Liver (tissue), 9 donors: ENCODE data around the gene COL24A1. TPM values are rescaled to one million over a fixed set of nuclear protein-coding genes. Genes with fewer than 3 reads are reported as not detected.

Experiments
- DNase-seq: peaks from one replicate; pipeline ENCODE4 v3.0.0-alpha.2; 2017; ENCODE audit warnings: low spot score
- H3K27ac ChIP-seq, 2 donors: one replicate each; pipeline ENCODE4 v1.7.0; 2013; ENCODE audit warnings: inconsistent platforms in 2 of 2, low read length in 2 of 2, control low read depth in 1 of 2, low read depth in 1 of 2, mild to moderate bottlenecking in 1 of 2
- H3K27me3 ChIP-seq, 4 donors: one replicate each; pipeline versions ENCODE4 v1.6.1 to v1.7.0; 2013; ENCODE audit warnings: low read length in 3 of 4, inconsistent platforms in 1 of 4, mild to moderate bottlenecking in 1 of 4, moderate library complexity in 1 of 4; ENCODE audit not compliant: control insufficient read depth in 4 of 4, insufficient read depth in 4 of 4
- H3K36me3 ChIP-seq, 4 donors: one replicate each; pipeline versions ENCODE4 v1.6.1 to v1.7.0; 2013; ENCODE audit warnings: low read length in 3 of 4, mild to moderate bottlenecking in 3 of 4, low read depth in 1 of 4, moderate library complexity in 1 of 4; ENCODE audit not compliant: control insufficient read depth in 4 of 4, insufficient read depth in 3 of 4
- H3K4me1 ChIP-seq, 4 donors: one replicate each; pipeline versions ENCODE4 v1.6.1 to v1.7.0; 2013; ENCODE audit warnings: low read length in 3 of 4, mild to moderate bottlenecking in 3 of 4, moderate library complexity in 1 of 4; ENCODE audit not compliant: control insufficient read depth in 4 of 4, insufficient read depth in 4 of 4
- H3K4me3 ChIP-seq, 3 donors: one replicate each; pipeline versions ENCODE4 v1.6.1 to v1.7.0; 2013; ENCODE audit warnings: low read length in 3 of 3, control low read depth in 1 of 3, low read depth in 1 of 3, mild to moderate bottlenecking in 1 of 3
- H3K9ac ChIP-seq, 2 donors: one replicate each; pipeline ENCODE4 v1.7.0; 2013; ENCODE audit warnings: low read length in 2 of 2, mild to moderate bottlenecking in 2 of 2, moderate library complexity in 2 of 2, control low read depth in 1 of 2, low read depth in 1 of 2
- H3K9me3 ChIP-seq, 4 donors: one replicate each; pipeline versions ENCODE4 v1.6.1 to v1.7.0; 2013; ENCODE audit warnings: low read length in 3 of 4; ENCODE audit not compliant: control insufficient read depth in 4 of 4
- ATF3 ChIP-seq: IDR thresholded peaks from 2 replicates; pipeline ENCODE4 v1.6.1; 2016; ENCODE audit warnings: antibody characterized with exemption
- EGR1 ChIP-seq, 2 donors: IDR thresholded peaks; 2 replicates each; pipeline ENCODE4 v1.6.1; 2016 to 2018; ENCODE audit warnings: antibody characterized with exemption in 2 of 2, low read depth in 2 of 2
- GABPA ChIP-seq, 2 donors: IDR thresholded peaks in 1 of 2; conservative IDR thresholded peaks in 1 of 2; 2 replicates each; pipeline ENCODE4 v1.6.1; 2016; ENCODE audit warnings: antibody characterized with exemption in 2 of 2, mild to moderate bottlenecking in 1 of 2, moderate library complexity in 1 of 2
- HNF4A ChIP-seq, 2 donors: conservative IDR thresholded peaks; 2 replicates each; pipeline ENCODE4 v1.6.1; 2016; ENCODE audit warnings: antibody characterized with exemption in 2 of 2, mild to moderate bottlenecking in 2 of 2
- JUND ChIP-seq, 2 donors: IDR thresholded peaks; 2 replicates each; pipeline ENCODE4 v1.6.1; 2016; ENCODE audit warnings: antibody characterized with exemption in 2 of 2
- MAX ChIP-seq: IDR thresholded peaks from 2 replicates; pipeline ENCODE4 v1.6.1; 2016; ENCODE audit warnings: antibody characterized with exemption
- NR2F2 ChIP-seq: IDR thresholded peaks from 2 replicates; pipeline ENCODE4 v1.6.1; 2016; ENCODE audit warnings: antibody characterized with exemption
- RAD21 ChIP-seq, 2 donors: IDR thresholded peaks; 2 replicates each; pipeline ENCODE4 v1.6.1; 2016; ENCODE audit warnings: antibody characterized with exemption in 2 of 2, mild to moderate bottlenecking in 2 of 2
- TAF1 ChIP-seq: conservative IDR thresholded peaks from 2 replicates; pipeline ENCODE4 v1.6.1; 2016; ENCODE audit warnings: antibody characterized with exemption, mild to moderate bottlenecking
- YY1 ChIP-seq: IDR thresholded peaks from 2 replicates; pipeline ENCODE4 v1.6.1; 2016; ENCODE audit warnings: antibody characterized with exemption, mild to moderate bottlenecking
- ZBTB33 ChIP-seq: IDR thresholded peaks from 2 replicates; pipeline ENCODE4 v1.6.1; 2016; ENCODE audit warnings: antibody characterized with exemption
- WGBS: extraction: QIAGEN DNeasy Blood & Tissue Kit; methylation state at CpG from one replicate; pipeline ENCODE4 v1.1.7; 2013; 5-methylcytosine and 5-hydroxymethylcytosine counted together
- polyA plus RNA-seq, 2 donors: library from polyadenylated mRNA; stranded (reverse) in 1 of 2; unstranded in 1 of 2; fragments of 200-250 nt in 1 of 2; fragments of >200 nt in 1 of 2; fragmentation: Nextera tagmentation in 1 of 2; extraction: Ambion mirVana in 1 of 2; gene quantifications; one replicate each; pipeline versions ENCODE4 v1.2.1 to v1.2.3, GENCODE V29; 2013 to 2015
- total RNA-seq, 2 donors: library from RNA; depleted of rRNA; stranded (reverse); fragments of >200 nt; gene quantifications; one replicate each; pipeline ENCODE4 v1.2.3, GENCODE V29; 2014
- TF ChIP-seq, protein P1 (sequence below): IDR thresholded peaks from 2 replicates; pipeline ENCODE4 v1.6.1; 2016; ENCODE audit warnings: antibody characterized with exemption, mild to moderate bottlenecking
- donor health status: healthy.
- donor health status: healthy.
- donor health status: healthy.
- donor health status: healthy.
- donor health status: healthy.

COL24A1 gene
- total and polyA plus RNA-seq, 4 donors, result under 0.01 to 0.28 (median 0.01) TPM; not detected in 1

- H3K9ac ChIP-seq, result no peak overlapping the region
- 85% methylated on average over 6 of the region's 6 CpGs for WGBS
- H3K27ac ChIP-seq, result no peak overlapping the region
- peaks cover 4 to 24% (median 22%) of the 10 kb centered on the region in 4 donors for H3K4me1 ChIP-seq
- peaks cover 0 to 6% (median 0%) of the 10 kb centered on the region in 4 donors for H3K27me3 ChIP-seq
- TF ChIP-seq HNF4A (conservative IDR thresholded peaks at IDR 0.05) (no peak), GABPA (IDR thresholded peaks at IDR 0.05 in 1 of 2, conservative IDR thresholded peaks at IDR 0.05 in 1 of 2) (no peak), TAF1 (no peak), ZBTB33 (no peak), ATF3 (no peak), JUND (IDR thresholded peaks at IDR 0.05) (no peak), YY1 (no peak), EGR1 (IDR thresholded peaks at IDR 0.05; ENCODE audit: low read depth in 2 of 2) (no peak), MAX (no peak)
- no peaks in the 10 kb centered on the region for H3K36me3 ChIP-seq
- H3K9me3 ChIP-seq, result no peaks in the 10 kb centered on the region
- DNase-seq, result no peak
- H3K4me3 ChIP-seq, result no peak overlapping the region
These were observed 2.7 kb downstream of the COL24A1 start for GRCh38 chr1:86153836-86154235.

GRCh38 chr1:86152887-86153286, 3.7 kb downstream of the COL24A1 start:
- peaks cover 0 to 6% (median 0%) of the 10 kb centered on the region in 4 donors for H3K27me3 ChIP-seq

More at GRCh38 chr1:86152887-86153286, 3.7 kb downstream of the COL24A1 start:
- TF ChIP-seq ATF3 (no peak), RAD21 (IDR thresholded peaks at IDR 0.05) (no peak), NR2F2 (no peak)
- TF ChIP-seq, protein P1, sequence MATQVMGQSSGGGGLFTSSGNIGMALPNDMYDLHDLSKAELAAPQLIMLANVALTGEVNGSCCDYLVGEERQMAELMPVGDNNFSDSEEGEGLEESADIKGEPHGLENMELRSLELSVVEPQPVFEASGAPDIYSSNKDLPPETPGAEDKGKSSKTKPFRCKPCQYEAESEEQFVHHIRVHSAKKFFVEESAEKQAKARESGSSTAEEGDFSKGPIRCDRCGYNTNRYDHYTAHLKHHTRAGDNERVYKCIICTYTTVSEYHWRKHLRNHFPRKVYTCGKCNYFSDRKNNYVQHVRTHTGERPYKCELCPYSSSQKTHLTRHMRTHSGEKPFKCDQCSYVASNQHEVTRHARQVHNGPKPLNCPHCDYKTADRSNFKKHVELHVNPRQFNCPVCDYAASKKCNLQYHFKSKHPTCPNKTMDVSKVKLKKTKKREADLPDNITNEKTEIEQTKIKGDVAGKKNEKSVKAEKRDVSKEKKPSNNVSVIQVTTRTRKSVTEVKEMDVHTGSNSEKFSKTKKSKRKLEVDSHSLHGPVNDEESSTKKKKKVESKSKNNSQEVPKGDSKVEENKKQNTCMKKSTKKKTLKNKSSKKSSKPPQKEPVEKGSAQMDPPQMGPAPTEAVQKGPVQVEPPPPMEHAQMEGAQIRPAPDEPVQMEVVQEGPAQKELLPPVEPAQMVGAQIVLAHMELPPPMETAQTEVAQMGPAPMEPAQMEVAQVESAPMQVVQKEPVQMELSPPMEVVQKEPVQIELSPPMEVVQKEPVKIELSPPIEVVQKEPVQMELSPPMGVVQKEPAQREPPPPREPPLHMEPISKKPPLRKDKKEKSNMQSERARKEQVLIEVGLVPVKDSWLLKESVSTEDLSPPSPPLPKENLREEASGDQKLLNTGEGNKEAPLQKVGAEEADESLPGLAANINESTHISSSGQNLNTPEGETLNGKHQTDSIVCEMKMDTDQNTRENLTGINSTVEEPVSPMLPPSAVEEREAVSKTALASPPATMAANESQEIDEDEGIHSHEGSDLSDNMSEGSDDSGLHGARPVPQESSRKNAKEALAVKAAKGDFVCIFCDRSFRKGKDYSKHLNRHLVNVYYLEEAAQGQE, result no peak
- Histone ChIP-seq H3K4me3 (no peak overlapping the region), H3K36me3 (no peaks in the 10 kb centered on the region), H3K9ac (no peak overlapping the region), H3K4me1 (peaks cover 4 to 24% (median 22%) of the 10 kb centered on the region in 4 donors), H3K27ac (no peak overlapping the region), H3K9me3 (no peaks in the 10 kb centered on the region)
- 54% methylated on average over 1 of the region's 1 CpG for WGBS
- no peak for DNase-seq
